Measurements from ENCODE around the gene EPM2A. TPM values are rescaled to one million over a fixed set of nuclear protein-coding genes. Genes with fewer than 3 reads are reported as not detected.

The EPM2A gene
- total and polyA plus RNA-seq, 10 of the 15 experiments (the other 5 are each of a cell fraction or from before 2014, with no cell fraction given): 3.4 to 13.0 (median 7.9) TPM

DNA sequence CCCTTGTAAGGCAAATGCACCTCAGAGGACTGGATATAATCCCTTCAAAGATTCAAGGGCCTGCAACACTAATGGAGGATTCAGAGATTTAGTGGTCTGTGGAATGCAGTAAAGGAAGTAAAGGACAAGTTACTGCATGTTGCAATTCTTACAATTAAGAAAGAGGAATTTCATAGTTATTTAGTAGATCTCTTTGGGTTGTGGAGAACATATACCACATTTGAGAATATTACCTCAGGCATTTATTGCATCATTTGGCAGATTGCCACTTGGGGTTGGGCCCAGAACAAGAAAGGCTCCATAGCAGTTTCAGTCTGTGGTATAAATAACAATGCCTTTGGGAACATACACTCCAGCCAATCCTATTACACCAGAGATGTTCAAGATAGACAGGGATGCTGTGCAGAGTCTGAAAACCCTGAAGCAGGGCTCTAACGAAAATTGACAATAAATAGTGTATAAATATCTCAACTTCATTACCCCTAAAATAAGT is 20.9 kb upstream of the EPM2A start:
- Histone ChIP-seq H3K36me3 (ENCODE audit: control insufficient read depth in 2 of 2, insufficient read depth in 2 of 2, low read length in 1 of 2) (no peaks in the 10 kb centered on the region), H3K27ac (ENCODE audit: control insufficient read depth, insufficient read depth) (no peak overlapping the region), H3K9ac (ENCODE audit: control insufficient read depth, insufficient read depth, low read length) (no peak overlapping the region), H3K79me2 (ENCODE audit: control insufficient read depth, insufficient read depth, low read length) (no peaks in the 10 kb centered on the region), H3K4me1 (ENCODE audit: control insufficient read depth, insufficient read depth, low read length) (no peaks in the 10 kb centered on the region), H3K9me3 (replicated peaks; ENCODE audit: control insufficient read depth, insufficient read depth, low read length) (no peaks in the 10 kb centered on the region), H3K4me3 (no peak overlapping the region), H3K4me2 (ENCODE audit: control insufficient read depth, insufficient read depth) (no peak overlapping the region), H3K27me3 (replicated peaks in 1 of 2; ENCODE audit: control insufficient read depth in 2 of 2, insufficient read depth in 2 of 2, low read length in 1 of 2) (no peaks in the 10 kb centered on the region), H2AFZ (ENCODE audit: control insufficient read depth, low read depth, low read length) (no peak overlapping the region), H4K20me1 (ENCODE audit: control insufficient read depth, insufficient read depth) (no peaks in the 10 kb centered on the region)
- ATAC-seq (no peak), FAIRE-seq (no peak), DNase-seq (ENCODE audit: low read depth, low spot score) (no peak)
- ChIA-PET POLR2A (interaction anchor here (0.9 kb wide), 1 partner anchor 89 kb away, joined by 3 read pairs; no protein-coding TSS in a partner anchor), CTCF (no interaction called here), RAD21 (ENCODE audit: unreplicated experiment) (no interaction called here), SMC1A (ENCODE audit: uncharacterized antibody, unreplicated experiment) (no interaction called here)
- intact Hi-C loops (cut with micrococcal nuclease; ENCODE audit: unreplicated experiment) (no loop called here), in situ Hi-C loops (cut with MboI) (no loop called here)
- no peak for TF ChIP-seq SUZ12 (IDR thresholded peaks at IDR 0.05; ENCODE audit: unreplicated experiment)
- no peak for TF ChIP-seq RELA (IDR thresholded peaks at IDR 0.05; ENCODE audit: borderline replicate concordance, partially characterized antibody)
- no peak for TF ChIP-seq POLR2AphosphoS5 (IDR thresholded peaks at IDR 0.05; ENCODE audit: low read length)
- no peak for TF ChIP-seq SPI1 (IDR thresholded peaks at IDR 0.05; ENCODE audit: borderline replicate concordance, insufficient read depth, low read depth, low read length)
- TF ChIP-seq CREB1 (IDR thresholded peaks at IDR 0.05; ENCODE audit: low read depth): no peak
- no peak for TF ChIP-seq IRF5 (IDR thresholded peaks at IDR 0.05; ENCODE audit: borderline replicate concordance)
- no peak for TF ChIP-seq RBBP5 (conservative IDR thresholded peaks at IDR 0.05)
- TF ChIP-seq PAX8 (IDR thresholded peaks at IDR 0.05): no peak
- TF ChIP-seq ZNF687 (IDR thresholded peaks at IDR 0.05): no peak
- no peak for TF ChIP-seq SMC3 (IDR thresholded peaks at IDR 0.05; ENCODE audit: borderline replicate concordance, low read length)
- TF ChIP-seq ZBED1 (IDR thresholded peaks at IDR 0.05; ENCODE audit: borderline replicate concordance): no peak
- no peak for TF ChIP-seq JUNB (IDR thresholded peaks at IDR 0.05)
- TF ChIP-seq RELB (IDR thresholded peaks at IDR 0.05; ENCODE audit: low read depth): no peak
- no peak for TF ChIP-seq CBX3 (IDR thresholded peaks at IDR 0.05; ENCODE audit: borderline replicate concordance, low read depth)
- WGBS (ENCODE audit: insufficient coverage, insufficient replicate concordance, low lambda C conversion rate, missing lambda C conversion rate): 46% methylated on average over 1 of the region's 1 CpG
- BruUV-seq (replicated peaks): no TSS peak
